GM13977 (cell line): ENCODE measurements around the gene NCAM1.

ENCODE experiments used
- DNase-seq: peaks from one replicate; pipeline ENCODE4 v3.0.0; 2012; ENCODE audit warnings: low spot score
- CTCF ChIP-seq: IDR thresholded peaks from 2 replicates; pipeline ENCODE4 v1.5.1; 2012; ENCODE audit warnings: mild to moderate bottlenecking, control low read depth; ENCODE audit not compliant: insufficient read depth; ENCODE audit errors: extremely low read depth, missing control alignments
- in situ Hi-C: fragments of 300-500 bp; cut with MboI; formaldehyde crosslinking; loops from one replicate; pipeline ENCODE4 v1.12.0; 2022; ENCODE audit warnings: low sequenced_read_pairs, low pct_unique_long_range_greater_than_20kb, mixed read lengths, inconsistent platforms; ENCODE audit not compliant: unreplicated experiment

Gene NCAM1

DNA sequence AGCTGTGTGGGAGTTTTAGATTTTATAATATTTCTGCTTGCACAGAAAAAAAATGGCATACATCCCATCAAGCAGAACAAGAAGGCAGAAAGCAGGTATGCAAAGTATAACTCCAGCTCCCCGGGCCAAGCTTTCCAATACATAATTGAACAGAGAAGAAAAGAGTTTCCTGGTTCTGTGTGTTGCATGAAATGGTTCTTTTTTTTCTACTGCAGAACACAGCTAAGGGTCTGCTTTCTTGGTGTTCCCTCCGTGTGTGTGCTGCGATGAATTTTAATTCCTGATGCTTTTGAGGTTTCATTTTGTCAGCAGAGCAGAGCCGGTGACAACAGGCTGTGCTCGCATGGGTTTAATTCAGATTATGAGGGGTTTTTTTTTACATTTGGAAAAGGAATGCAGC is 282.5 kb downstream of the NCAM1 start:
- DNase-seq = no peak
- TF ChIP-seq CTCF = no peak
- in situ Hi-C loops = no loop called here

GRCh38 chr11:113245216-113245615 is 284.0 kb downstream of the NCAM1 start:
- in situ Hi-C loops = no loop called here
- TF ChIP-seq CTCF = no peak
- DNase-seq = no peak

DNA sequence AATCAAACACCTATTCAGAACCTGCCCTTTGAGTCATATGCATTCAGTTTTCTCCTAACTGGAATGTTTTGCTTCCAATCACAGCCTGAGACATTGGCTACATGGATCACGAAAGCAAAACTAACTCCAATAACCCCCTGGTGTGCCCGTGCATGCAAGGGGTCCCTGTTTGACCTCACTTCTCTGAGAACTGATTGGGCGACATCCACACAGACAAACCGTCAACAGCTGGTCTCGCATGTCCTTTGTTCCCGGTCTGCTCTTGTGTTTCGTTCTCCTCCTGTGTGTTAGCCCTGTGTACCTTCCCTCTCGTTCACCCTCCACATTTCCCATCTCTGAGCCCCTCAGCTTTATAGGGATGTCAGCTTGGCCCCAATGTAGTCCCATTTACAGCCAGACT is 286.0 kb downstream of the NCAM1 start:
- in situ Hi-C loops = no loop called here
- no peak for DNase-seq
- no peak for TF ChIP-seq CTCF

GRCh38 chr11:113247966-113248365 is 286.7 kb downstream of the NCAM1 start:
- in situ Hi-C loops = no loop called here
- no peak for DNase-seq

GRCh38 chr11:113248702-113249490 is 287.7 kb downstream of the NCAM1 start:
- no peak for TF ChIP-seq CTCF
- in situ Hi-C loops = no loop called here
- DNase-seq = no peak

More at GRCh38 chr11:113247966-113248365, 286.7 kb downstream of the NCAM1 start:
- no peak for TF ChIP-seq CTCF

GRCh38 chr11:113249491-113249763 is 288.2 kb downstream of the NCAM1 start:
- DNase-seq = no peak
- TF ChIP-seq CTCF = no peak
- in situ Hi-C loops = no loop called here
